Bronchial epithelial cell (primary cell): ENCODE results near the gene TCP1. TPM values are rescaled to one million over a fixed set of nuclear protein-coding genes. Genes with fewer than 3 reads are reported as not detected.

Experiments
- DNase-seq: peaks from one replicate; pipeline ENCODE4 v3.0.0-alpha.2; 2010; ENCODE audit warnings: low read depth
- FAIRE-seq: peaks from 2 replicates; lab custom pipeline; 2011; peaks lifted over from hg19 to GRCh38; lab: Jason Lieb, UNC
- H3K27me3 ChIP-seq: 2 replicates; pipeline ENCODE4 v1.5.1; 2011; ENCODE audit warnings: low read length; ENCODE audit not compliant: control insufficient read depth, insufficient read depth
- H3K36me3 ChIP-seq: 2 replicates; pipeline ENCODE4 v1.5.1; 2011; ENCODE audit warnings: low read length; ENCODE audit not compliant: control insufficient read depth, insufficient read depth
- H3K4me3 ChIP-seq: 2 replicates; pipeline ENCODE4 v1.5.1; 2011; ENCODE audit warnings: mild to moderate bottlenecking, low read depth, low read length, control low read depth
- total RNA-seq: library from RNA; depleted of rRNA; stranded (reverse); fragments of >200 nt; gene quantifications from 2 replicates; pipeline ENCODE4 v1.2.1, GENCODE V29; 2014
- TF ChIP-seq, protein P1 (sequence below): IDR thresholded peaks from 2 replicates; pipeline ENCODE4 v1.5.1; 2011; ENCODE audit warnings: mild to moderate bottlenecking, moderate library complexity, low read length, control low read depth, inconsistent platforms; ENCODE audit not compliant: insufficient read depth, severe bottlenecking

The TCP1 gene
- 150 and 202 TPM in 2 replicates for total RNA-seq

DNA sequence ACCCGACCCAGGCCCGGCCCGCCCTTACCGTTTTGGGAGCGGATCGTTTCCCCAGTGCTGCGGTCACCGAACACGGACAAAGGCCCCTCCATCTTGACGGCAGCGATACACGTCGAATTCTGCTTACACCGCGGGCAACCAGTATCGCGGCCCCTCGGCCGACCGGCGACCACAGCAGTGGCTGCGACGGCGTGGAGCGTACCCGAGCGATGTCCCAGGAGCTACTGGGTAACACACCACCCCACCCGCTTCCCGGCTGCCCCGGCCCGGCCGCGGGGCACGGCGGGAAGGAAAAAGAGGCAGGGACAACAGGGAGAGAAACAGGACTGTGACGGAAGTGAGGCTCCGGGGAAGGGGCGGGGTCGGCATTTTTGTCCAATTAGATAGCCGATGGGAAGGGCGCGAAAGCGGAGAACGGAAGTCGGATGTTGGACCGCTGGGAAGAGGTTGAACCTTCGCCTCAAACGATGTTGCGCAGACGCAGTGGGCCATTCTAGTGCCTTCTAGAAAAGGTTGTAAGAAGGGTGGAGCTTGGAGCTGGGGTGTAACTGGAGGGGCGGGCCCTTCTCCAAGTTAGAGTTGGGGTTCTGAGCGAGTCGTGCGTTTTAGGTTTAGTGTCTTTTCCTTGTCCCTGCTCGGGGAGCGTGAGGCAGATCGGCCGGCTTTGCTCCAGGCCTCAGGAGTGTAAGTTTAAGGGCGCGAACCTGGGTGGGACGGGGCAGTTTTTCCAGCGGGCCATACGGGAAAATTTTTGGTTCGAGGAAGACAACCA, at the start of gene TCP1:
TCP1 (minus strand) TSS at position 226 of the 772 bp plus-strand sequence; CDS start at position 92, 134 bp downstream.
- DNase-seq = peak; percentile 99
- no peaks in the 10 kb centered on the region for H3K27me3 ChIP-seq
- H3K36me3 ChIP-seq = peaks cover 4% of the 10 kb centered on the region
- TF ChIP-seq, protein P1, sequence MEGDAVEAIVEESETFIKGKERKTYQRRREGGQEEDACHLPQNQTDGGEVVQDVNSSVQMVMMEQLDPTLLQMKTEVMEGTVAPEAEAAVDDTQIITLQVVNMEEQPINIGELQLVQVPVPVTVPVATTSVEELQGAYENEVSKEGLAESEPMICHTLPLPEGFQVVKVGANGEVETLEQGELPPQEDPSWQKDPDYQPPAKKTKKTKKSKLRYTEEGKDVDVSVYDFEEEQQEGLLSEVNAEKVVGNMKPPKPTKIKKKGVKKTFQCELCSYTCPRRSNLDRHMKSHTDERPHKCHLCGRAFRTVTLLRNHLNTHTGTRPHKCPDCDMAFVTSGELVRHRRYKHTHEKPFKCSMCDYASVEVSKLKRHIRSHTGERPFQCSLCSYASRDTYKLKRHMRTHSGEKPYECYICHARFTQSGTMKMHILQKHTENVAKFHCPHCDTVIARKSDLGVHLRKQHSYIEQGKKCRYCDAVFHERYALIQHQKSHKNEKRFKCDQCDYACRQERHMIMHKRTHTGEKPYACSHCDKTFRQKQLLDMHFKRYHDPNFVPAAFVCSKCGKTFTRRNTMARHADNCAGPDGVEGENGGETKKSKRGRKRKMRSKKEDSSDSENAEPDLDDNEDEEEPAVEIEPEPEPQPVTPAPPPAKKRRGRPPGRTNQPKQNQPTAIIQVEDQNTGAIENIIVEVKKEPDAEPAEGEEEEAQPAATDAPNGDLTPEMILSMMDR = no peak
- H3K4me3 ChIP-seq = peak within 1 kb of the TSS; percentile 91
- FAIRE-seq = no peak

DNA sequence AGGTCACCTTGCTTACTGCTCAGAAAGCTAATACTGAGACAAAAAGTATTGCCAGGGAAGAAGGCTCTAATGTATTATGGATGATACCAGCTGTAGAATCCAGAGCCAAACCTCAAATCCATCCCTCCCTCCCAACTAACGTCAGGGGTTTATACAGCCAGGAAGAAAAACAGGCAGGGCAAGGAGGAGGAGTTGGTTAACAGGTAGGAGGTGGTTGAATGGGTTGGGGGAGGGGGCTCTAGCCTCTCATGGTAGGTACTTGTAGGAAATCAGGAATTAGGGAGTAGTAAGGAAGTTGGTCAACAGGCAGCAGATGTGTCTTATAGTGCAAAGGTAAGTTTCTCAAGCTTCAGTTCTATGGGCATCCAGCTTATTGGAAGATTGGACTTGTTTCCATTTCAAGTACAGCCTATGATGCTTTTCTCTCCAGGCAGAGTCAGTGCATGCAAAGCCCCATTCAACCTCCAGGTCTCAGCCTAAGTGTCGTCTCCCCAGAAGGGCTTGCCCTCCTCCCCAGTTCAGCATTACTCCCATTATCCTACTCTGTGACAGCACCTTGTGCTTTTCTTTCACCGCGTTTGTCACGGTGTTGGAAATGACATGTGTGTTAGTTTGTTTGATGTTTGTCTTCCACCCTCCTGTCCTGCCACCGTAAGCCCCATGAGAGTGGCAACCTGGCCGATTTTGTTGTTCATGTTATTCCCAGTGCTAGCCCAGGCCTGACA, 48.8 kb upstream of the TCP1 start:
- Histone ChIP-seq H3K27me3 (no peaks in the 10 kb centered on the region), H3K36me3 (no peaks in the 10 kb centered on the region), H3K4me3 (no peak overlapping the region)
- FAIRE-seq (no peak), DNase-seq (no peak)
- TF ChIP-seq, protein P1 = no peak

DNA sequence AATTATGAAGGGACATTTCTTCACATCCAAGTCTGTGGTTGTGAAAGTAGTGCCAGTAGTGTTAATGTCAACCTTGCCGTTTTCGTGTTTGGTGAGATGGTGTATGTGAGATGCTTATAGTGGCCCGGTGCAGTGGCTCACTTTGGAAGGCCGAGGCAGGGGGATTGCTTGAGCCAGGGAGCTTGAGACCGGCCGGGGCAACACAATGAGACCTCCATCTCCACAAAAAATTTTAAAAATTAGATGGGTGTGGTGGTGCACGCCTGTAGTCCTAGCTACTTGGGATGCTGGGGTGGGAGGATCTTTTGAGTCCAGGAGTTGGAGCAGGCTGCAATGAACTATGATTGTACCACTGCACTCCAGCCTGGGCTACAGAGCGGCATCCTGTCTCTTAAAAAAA, 48.1 kb upstream of the TCP1 start:
- Histone ChIP-seq H3K36me3 (no peaks in the 10 kb centered on the region), H3K27me3 (no peaks in the 10 kb centered on the region), H3K4me3 (no peak overlapping the region)
- TF ChIP-seq, protein P1 = no peak
- DNase-seq = no peak
- FAIRE-seq = no peak

DNA sequence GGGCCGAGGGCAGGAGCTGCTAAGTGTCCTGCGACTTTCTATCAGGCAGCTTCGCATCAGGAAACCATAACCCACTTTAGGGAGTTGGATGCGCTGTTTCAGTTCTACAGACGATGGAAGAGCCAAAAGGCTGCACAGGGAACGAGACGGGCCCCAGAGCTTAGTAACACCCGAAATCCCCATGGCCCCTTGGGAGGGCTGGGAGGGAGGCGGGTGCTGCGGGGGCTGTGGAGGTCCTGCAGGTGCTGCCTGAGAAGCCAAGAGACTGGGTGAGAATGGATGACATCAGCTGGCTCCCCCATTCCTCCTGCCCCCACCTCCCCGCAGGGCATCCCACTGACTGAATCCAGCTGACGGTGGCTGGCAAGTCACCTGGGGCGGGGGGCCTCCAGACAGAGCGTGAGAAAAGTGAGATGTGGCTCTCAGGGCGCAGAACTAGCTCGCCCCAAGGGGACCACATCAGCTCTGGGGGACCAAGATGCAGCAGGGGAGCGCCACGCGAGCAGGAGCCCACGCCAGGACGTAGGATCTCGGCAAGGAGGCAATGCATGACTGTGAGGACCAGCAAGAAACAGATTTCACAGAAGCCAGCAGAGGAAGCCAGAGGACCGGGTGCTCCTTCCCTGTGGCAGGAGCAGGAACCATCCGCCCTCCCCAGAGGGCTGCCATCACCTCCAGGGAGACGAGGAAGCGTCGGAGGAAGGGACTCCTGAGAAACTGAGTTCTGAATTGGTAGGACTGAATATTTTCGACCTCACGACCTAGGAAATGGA, 47.5 kb upstream of the TCP1 start:
- FAIRE-seq = no peak
- no peak for DNase-seq
- Histone ChIP-seq H3K27me3 (no peaks in the 10 kb centered on the region), H3K4me3 (no peak overlapping the region), H3K36me3 (no peaks in the 10 kb centered on the region)
- TF ChIP-seq, protein P1 = no peak

DNA sequence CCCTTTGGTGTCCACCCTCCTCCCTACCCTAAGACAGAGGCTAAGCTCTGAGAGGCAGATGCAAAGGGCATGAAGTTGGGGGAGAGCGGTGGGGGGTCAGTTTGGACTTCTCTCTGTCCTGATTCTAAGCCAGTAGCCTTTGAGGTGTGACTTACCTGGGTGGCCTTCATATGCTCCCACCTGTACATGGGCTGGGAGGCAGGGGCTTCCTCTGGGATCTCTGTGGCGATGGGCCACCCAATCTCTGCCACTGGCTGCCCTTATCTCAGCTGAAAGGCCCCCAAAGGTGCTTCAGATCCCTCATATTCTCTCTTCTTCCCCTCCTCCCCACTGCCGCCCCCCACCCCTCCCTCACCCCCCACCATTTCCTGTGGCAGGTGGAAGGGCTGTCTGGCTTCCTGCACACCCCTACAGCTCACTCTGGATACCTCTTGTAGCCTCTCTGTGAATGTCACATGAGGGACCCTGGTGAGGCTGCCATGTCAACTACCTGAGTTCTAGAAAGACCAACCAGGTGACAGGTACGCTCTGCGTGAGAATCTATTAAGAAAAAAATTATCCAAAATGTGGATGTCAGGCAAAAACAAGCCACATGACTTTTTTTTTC, 44.7 kb upstream of the TCP1 start:
- DNase-seq (no peak), FAIRE-seq (no peak)
- Histone ChIP-seq H3K4me3 (no peak overlapping the region), H3K36me3 (no peaks in the 10 kb centered on the region), H3K27me3 (no peaks in the 10 kb centered on the region)
- TF ChIP-seq, protein P1 = no peak
